Esophagus muscularis mucosa (tissue), 4 donors: Measurements from ENCODE around the gene SENP8.

Experiments used
- EP300 ChIP-seq: sonication (generic); formaldehyde crosslinking; IDR thresholded peaks from one replicate; pipeline ENCODE4 v1.6.1; 2017; ENCODE audit warnings: antibody characterized with exemption
- POLR2A ChIP-seq: fragments of 450-650 bp; IDR thresholded peaks from one replicate; pipeline ENCODE4 v1.6.1; 2017; ENCODE audit warnings: antibody characterized with exemption, moderate library complexity, mild to moderate bottlenecking, low read depth
- POLR2AphosphoS5 ChIP-seq, 2 donors: sonication (generic); formaldehyde crosslinking; IDR thresholded peaks; one replicate each; pipeline ENCODE4 v1.6.1; 2017; ENCODE audit warnings: antibody characterized with exemption in 2 of 2
- TF ChIP-seq, protein P1 (sequence below), 3 experiments: fragments of 200-600 bp in 2 of 3; fragments of 450-650 bp in 1 of 3; sonication (generic) in 2 of 3; IDR thresholded peaks; one replicate each; pipeline ENCODE4 v1.5.1; 2017 to 2019; ENCODE audit warnings: antibody characterized with exemption in 3 of 3, mild to moderate bottlenecking in 2 of 3, moderate library complexity in 1 of 3

DNA sequence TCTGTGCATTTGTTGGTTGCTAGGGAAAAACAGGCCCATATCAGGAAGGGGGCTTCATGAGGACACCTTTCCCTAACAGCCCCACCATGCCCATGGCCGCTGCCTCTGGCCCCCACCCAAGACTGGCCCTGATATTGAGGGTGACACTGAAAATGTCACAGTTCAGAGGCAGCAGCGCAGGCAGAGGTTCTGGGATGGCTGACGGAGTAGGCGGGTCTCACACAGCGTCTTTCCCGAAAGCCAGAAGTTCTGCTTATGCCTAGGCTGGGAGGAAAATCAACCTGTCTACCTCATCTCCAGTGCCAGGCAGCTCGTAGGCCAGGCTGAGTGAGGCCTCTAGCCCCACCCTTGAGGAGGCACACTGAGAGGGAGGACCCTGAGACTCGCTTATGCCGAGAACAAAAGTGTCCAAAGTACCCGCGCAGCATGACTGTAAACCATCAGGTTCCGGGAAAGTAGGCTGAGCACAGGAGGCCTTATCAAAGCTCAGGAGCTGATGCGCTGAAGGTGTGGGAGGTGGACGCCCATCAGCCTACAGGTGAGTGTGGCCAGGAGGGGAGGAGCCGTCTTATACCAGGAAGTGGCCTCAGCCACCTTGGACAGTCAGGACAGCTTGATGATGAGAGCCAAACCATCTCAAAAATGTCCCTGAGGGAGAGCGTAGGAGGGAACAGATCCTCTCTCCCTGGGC, 51.9 kb downstream of the SENP8 start:
- TF ChIP-seq, protein P1, sequence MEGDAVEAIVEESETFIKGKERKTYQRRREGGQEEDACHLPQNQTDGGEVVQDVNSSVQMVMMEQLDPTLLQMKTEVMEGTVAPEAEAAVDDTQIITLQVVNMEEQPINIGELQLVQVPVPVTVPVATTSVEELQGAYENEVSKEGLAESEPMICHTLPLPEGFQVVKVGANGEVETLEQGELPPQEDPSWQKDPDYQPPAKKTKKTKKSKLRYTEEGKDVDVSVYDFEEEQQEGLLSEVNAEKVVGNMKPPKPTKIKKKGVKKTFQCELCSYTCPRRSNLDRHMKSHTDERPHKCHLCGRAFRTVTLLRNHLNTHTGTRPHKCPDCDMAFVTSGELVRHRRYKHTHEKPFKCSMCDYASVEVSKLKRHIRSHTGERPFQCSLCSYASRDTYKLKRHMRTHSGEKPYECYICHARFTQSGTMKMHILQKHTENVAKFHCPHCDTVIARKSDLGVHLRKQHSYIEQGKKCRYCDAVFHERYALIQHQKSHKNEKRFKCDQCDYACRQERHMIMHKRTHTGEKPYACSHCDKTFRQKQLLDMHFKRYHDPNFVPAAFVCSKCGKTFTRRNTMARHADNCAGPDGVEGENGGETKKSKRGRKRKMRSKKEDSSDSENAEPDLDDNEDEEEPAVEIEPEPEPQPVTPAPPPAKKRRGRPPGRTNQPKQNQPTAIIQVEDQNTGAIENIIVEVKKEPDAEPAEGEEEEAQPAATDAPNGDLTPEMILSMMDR (IDR thresholded peaks at IDR 0.05) = no peak
- TF ChIP-seq POLR2A (no peak), POLR2AphosphoS5 (IDR thresholded peaks at IDR 0.05) (no peak), EP300 (no peak)
